GM12873 (cell line): Measurements from ENCODE around the gene NRG3.

Source experiments
- TF ChIP-seq, protein P1 (sequence below): IDR thresholded peaks from 2 replicates; pipeline ENCODE4 v1.5.1; 2012; ENCODE audit warnings: low read depth, mild to moderate bottlenecking, moderate library complexity, low read length, control low read depth; ENCODE audit not compliant: insufficient read depth; ENCODE audit errors: missing control alignments

Gene NRG3

DNA sequence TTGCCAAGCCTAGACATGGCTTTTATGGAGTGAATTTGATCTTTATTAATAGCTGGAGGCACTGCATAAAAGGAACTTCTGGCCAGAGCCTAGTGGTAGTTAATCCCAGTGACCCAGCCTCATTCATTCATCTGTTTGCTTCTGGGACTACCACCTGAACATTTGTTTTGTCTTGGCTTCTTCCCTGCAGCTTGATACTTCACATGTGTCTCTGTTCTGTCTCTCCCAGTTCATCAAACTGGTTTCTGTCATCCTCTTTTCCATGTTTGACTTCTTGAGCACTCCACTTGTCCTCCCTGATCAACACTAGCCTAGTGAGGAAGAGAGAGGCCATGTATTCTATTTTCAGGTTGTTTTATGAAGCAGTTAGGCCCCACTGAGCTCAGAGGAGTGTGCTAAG lies 163.6 kb downstream of the NRG3 start:
- TF ChIP-seq, protein P1, sequence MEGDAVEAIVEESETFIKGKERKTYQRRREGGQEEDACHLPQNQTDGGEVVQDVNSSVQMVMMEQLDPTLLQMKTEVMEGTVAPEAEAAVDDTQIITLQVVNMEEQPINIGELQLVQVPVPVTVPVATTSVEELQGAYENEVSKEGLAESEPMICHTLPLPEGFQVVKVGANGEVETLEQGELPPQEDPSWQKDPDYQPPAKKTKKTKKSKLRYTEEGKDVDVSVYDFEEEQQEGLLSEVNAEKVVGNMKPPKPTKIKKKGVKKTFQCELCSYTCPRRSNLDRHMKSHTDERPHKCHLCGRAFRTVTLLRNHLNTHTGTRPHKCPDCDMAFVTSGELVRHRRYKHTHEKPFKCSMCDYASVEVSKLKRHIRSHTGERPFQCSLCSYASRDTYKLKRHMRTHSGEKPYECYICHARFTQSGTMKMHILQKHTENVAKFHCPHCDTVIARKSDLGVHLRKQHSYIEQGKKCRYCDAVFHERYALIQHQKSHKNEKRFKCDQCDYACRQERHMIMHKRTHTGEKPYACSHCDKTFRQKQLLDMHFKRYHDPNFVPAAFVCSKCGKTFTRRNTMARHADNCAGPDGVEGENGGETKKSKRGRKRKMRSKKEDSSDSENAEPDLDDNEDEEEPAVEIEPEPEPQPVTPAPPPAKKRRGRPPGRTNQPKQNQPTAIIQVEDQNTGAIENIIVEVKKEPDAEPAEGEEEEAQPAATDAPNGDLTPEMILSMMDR = no peak

DNA sequence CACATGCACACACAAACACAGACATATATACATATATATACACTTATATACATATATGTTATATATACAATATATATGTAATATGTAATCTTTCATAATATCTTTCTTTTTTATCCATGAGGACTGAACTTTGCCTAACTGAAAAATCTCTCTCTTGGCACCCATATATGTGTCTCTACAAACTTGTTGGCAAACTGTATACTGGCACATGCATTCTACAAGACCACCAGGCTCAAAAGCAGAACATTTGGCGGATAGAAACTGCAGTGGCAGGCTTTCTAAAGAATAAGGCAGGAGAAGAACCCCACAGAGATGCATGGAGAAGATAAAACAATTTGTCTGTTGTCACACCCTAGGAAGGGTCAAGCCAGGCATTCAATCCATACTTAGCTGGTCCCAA lies 165.3 kb downstream of the NRG3 start:
- TF ChIP-seq, protein P1 = no peak

DNA sequence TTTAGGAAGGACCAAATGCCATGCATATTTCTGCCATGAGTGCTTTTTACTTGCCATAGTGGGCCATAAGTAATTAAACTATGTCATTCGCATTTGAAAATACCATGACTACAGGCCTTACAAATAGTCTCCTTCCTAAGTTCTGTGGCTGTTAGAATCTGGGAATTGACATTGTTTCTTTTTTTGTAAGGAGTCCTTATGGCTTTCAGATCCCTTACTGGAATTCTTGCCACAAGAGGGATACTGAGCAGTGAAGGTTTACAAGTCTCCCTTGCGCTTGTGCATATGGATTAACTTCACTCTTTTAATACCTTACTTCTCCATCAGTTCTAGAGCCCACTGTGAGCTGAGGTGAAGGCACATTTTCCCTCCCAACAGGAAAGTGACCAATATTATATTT lies 166.0 kb downstream of the NRG3 start:
- TF ChIP-seq, protein P1 = no peak

DNA sequence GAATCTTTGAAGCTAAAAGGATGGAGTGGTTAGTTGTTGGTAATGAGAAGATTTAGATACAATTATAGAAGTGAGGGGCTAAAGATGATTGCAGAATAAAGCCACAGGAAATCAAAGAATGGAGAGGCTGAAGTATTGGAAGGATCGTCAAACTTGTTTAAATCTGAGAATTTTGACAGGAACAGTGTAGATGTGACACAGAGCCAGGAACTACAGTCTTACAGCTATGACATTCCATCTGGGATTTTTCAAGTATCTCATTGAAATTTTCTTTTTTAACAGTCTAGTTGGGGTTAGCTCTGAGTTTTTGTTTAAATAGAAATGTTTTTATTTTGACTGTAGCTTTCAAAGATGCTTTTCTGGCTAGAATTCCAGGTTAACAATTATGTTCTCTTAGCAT lies 181.4 kb downstream of the NRG3 start:
- TF ChIP-seq, protein P1 = no peak

DNA sequence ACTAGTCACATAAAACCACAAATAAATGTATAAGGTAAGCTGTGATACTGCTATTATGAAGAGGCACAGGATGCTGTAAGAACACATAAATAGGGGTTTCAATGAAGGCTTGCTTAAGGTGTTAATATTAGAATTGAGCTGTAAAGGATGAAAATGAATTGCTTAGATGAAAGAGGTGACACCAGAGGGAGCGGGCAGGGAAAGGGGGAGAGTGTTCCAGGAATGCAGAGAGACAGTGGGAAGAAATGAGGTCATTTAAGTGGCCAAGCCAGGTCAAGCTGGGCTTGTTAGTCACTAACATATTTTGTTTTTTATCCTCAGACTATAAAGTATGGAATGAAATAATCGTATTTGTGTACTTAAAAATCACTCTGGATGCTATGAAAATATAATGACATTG lies 193.5 kb downstream of the NRG3 start:
- TF ChIP-seq, protein P1 = no peak

DNA sequence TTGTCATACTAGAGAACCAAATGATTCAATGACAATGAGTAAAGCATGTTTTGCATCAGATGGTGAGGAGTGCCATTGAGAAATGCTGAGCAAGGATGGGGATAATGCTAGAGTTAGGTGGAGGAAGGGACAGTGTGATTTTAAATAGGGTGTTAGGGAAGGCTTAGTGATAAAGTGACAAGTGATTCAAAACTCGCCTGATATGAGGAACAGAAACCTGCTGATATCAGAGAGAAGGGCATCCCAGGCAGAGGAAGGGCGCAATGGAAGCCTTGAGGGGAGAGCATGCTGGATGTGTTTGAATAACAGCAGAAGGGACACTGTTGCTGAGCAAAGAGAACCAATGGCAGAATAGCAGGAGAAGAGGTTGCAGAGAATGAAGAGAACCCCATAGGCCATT lies 196.2 kb downstream of the NRG3 start:
- TF ChIP-seq, protein P1 = no peak

DNA sequence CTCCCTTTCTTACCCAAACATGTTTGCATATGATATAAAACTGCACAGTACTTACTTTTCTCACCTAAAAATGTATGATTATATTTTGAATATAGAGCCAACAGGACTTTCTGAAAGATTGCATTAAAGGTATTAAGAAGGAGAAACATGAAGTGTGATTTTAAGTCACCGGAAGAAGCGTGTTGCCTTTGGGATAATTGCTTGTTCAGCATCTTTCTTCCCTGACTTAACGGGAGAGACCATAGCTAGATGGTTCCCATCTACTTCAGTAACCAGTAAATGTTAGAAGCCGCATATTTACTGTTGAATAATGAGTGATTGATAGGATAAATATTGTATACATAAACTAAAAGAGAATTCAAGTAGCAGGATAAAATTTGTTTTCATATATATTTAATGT lies 197.1 kb downstream of the NRG3 start:
- TF ChIP-seq, protein P1 = no peak
